HepG2 (cell line): ENCODE results near the gene C6orf132. TPM values are rescaled to one million over a fixed set of nuclear protein-coding genes. Genes with fewer than 3 reads are reported as not detected.

Source experiments
- AGO1 ChIP-seq: fragments of 200-400 bp; formaldehyde crosslinking; IDR thresholded peaks from 2 replicates; pipeline ENCODE4 v1.6.1; 2017; ENCODE audit warnings: mild to moderate bottlenecking, low read depth, low read length, moderate library complexity; ENCODE audit not compliant: poor library complexity, severe bottlenecking
- ETV5 ChIP-seq: IDR thresholded peaks from 2 replicates; pipeline ENCODE4 v1.6.1; 2018; ENCODE audit warnings: missing biosample characterization, missing genetic modification reagents, inconsistent platforms, borderline replicate concordance
- PRPF4 ChIP-seq: fragments of 200-400 bp; formaldehyde crosslinking; IDR thresholded peaks from 2 replicates; pipeline ENCODE4 v1.6.1; 2016; ENCODE audit warnings: low read length, low read depth; ENCODE audit not compliant: poor library complexity, severe bottlenecking
- STAG1 ChIP-seq: sonication (generic); formaldehyde crosslinking; IDR thresholded peaks from 2 replicates; pipeline ENCODE4 v1.4.0; 2020; ENCODE audit warnings: missing genetic modification reagents
- THAP9 ChIP-seq: sonication (generic); formaldehyde crosslinking; IDR thresholded peaks from 2 replicates; pipeline ENCODE4; 2020; ENCODE audit warnings: missing genetic modification reagents, mild to moderate bottlenecking, borderline replicate concordance
- ZNF383 ChIP-seq: sonication (generic); formaldehyde crosslinking; IDR thresholded peaks from 2 replicates; pipeline ENCODE4 v1.4.0; 2020; ENCODE audit warnings: missing genetic modification reagents, mild to moderate bottlenecking, borderline replicate concordance
- ZNF878 ChIP-seq: sonication (generic); formaldehyde crosslinking; IDR thresholded peaks from 2 replicates; pipeline ENCODE4 v1.8.1; 2023; ENCODE audit warnings: mild to moderate bottlenecking, missing genetic modification reagents, moderate library complexity
- ZNF891 ChIP-seq: sonication (generic); formaldehyde crosslinking; IDR thresholded peaks from 2 replicates; pipeline ENCODE4 v1.5.0; 2020; ENCODE audit warnings: mild to moderate bottlenecking, missing genetic modification reagents
- polyA plus RNA-seq, 8 experiments: library from polyadenylated mRNA; depleted of rRNA in 3 of 8; stranded (reverse) in 7 of 8; unstranded in 1 of 8; fragments of >200 nt; fragmentation: Illumina TruSeq in 4 of 8; extraction: Trizol in 4 of 8; gene quantifications; 2 replicates each; pipeline versions ENCODE4 v1.2.1 to v1.2.3, GENCODE V29; 2011 to 2016; ENCODE audit warnings: low read depth in 4 of 8, missing spikeins in 1 of 8, mixed read lengths in 1 of 8; ENCODE audit not compliant: insufficient read depth in 1 of 8
- total RNA-seq, 5 experiments: library from RNA; depleted of rRNA; stranded (reverse); fragments of >200 nt; fragmentation: Illumina TruSeq; extraction: Trizol; gene quantifications; 2 replicates each; pipeline ENCODE4 v1.2.3, GENCODE V29; 2016; ENCODE audit warnings: low read depth in 1 of 5

The C6orf132 gene
- total and polyA plus RNA-seq, 2 of the 13 experiments (the other 11 are each of a cell fraction or from before 2014, with no cell fraction given), result 0.78 to 3.0 TPM

GRCh38 chr6:42179261-42179944, 37.0 kb upstream of the C6orf132 start (continued):
- peak; percentile 93 for TF ChIP-seq THAP9 (CRISPR knock-in tag)
- 0 out of 2 replicates have a peak, but pooled peaks have one; percentile 31 for TF ChIP-seq ZNF891 (CRISPR knock-in tag)
- peak; percentile 23; the same call in 1 of the 2 replicates for TF ChIP-seq STAG1 (CRISPR knock-in tag)
- TF ChIP-seq AGO1, result no peak
- TF ChIP-seq ZNF383 (CRISPR knock-in tag), result no peak
- TF ChIP-seq PRPF4, result no peak
- no peak for TF ChIP-seq ETV5 (CRISPR knock-in tag)
- no peak for TF ChIP-seq ZNF878 (CRISPR knock-in tag)
